ENCODE measurements around the gene LDB2.

GRCh38 chr4:16655111-16655510, 243.3 kb downstream of the LDB2 start:
- TF ChIP-seq CTCF (IDR thresholded peaks at IDR 0.05) (no peak), POLR2AphosphoS5 (IDR thresholded peaks at IDR 0.05) (no peak), EP300 (IDR thresholded peaks at IDR 0.05) (no peak)
